Measurements from ENCODE around the gene CCNA2. TPM values are rescaled to one million over a fixed set of nuclear protein-coding genes. Genes with fewer than 3 reads are reported as not detected.

CCNA2 gene
- polyA plus RNA-seq, 1 experiment, result 18.6 TPM

DNA sequence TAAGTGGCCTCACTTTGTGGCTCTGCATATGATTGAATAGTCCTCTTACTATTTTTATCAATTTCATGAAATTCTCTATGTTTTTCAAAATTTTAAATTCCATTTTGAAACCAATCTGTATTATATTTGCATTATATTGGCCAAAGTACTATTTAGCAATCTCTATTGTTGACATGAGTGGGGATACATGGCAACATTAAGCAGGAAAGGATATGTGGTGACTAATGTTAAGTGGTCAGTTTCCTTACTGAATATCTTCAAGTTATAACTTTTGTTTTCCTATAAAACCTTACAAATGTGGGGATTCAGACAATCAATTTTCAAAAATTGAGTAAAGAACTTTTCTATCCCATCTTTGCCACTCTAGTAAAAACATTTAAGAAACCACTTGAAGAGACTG is 36.4 kb upstream of the CCNA2 start:
- no peak for DNase-seq (ENCODE audit: low read depth, low spot score)
- Histone ChIP-seq H3K9me3 (ENCODE audit: control insufficient read depth, insufficient read depth, low read length) (no peaks in the 10 kb centered on the region), H3K27me3 (ENCODE audit: control insufficient read depth, insufficient read depth, low read length) (no peaks in the 10 kb centered on the region), H3K4me3 (ENCODE audit: low read depth, low read length) (no peak overlapping the region), H3K27ac (ENCODE audit: low read depth, low read length) (no peak overlapping the region)
- TF ChIP-seq, protein P1, sequence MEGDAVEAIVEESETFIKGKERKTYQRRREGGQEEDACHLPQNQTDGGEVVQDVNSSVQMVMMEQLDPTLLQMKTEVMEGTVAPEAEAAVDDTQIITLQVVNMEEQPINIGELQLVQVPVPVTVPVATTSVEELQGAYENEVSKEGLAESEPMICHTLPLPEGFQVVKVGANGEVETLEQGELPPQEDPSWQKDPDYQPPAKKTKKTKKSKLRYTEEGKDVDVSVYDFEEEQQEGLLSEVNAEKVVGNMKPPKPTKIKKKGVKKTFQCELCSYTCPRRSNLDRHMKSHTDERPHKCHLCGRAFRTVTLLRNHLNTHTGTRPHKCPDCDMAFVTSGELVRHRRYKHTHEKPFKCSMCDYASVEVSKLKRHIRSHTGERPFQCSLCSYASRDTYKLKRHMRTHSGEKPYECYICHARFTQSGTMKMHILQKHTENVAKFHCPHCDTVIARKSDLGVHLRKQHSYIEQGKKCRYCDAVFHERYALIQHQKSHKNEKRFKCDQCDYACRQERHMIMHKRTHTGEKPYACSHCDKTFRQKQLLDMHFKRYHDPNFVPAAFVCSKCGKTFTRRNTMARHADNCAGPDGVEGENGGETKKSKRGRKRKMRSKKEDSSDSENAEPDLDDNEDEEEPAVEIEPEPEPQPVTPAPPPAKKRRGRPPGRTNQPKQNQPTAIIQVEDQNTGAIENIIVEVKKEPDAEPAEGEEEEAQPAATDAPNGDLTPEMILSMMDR (IDR thresholded peaks at IDR 0.05; ENCODE audit: low read depth, low read length), result no peak
- CTCF ChIA-PET, result interaction anchor here (0.8 kb wide), 1 partner anchor 41 kb away, joined by 3 read pairs; no protein-coding TSS in a partner anchor
- POLR2A ChIA-PET, result no interaction called here

DNA sequence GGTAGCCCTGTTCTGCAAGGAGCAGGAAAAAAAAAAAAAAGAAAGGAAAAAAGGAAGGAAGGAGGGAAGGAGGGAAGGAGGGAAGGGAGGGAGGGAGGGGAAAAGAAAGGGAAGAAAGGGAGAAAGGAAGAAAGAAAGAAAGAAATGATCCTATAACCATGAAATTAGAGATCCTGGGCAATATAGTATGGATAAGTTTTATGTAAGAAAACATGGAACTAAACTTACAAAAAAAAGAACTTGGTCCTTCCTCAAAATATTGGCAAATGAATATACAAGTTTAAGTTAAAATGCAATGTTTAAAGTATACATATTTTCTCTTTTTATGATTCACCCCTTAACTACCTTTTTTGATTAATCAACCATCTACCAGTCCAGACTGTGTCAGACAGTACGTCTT is 27.7 kb upstream of the CCNA2 start:
- ChIA-PET POLR2A (no interaction called here), CTCF (no interaction called here)
- DNase-seq (ENCODE audit: low read depth, low spot score), result no peak
- Histone ChIP-seq H3K9me3 (ENCODE audit: control insufficient read depth, insufficient read depth, low read length) (no peaks in the 10 kb centered on the region), H3K27me3 (ENCODE audit: control insufficient read depth, insufficient read depth, low read length) (no peaks in the 10 kb centered on the region), H3K4me3 (ENCODE audit: low read depth, low read length) (no peak overlapping the region), H3K27ac (ENCODE audit: low read depth, low read length) (no peak overlapping the region)
- TF ChIP-seq, protein P1 (IDR thresholded peaks at IDR 0.05; ENCODE audit: low read depth, low read length), result no peak

DNA sequence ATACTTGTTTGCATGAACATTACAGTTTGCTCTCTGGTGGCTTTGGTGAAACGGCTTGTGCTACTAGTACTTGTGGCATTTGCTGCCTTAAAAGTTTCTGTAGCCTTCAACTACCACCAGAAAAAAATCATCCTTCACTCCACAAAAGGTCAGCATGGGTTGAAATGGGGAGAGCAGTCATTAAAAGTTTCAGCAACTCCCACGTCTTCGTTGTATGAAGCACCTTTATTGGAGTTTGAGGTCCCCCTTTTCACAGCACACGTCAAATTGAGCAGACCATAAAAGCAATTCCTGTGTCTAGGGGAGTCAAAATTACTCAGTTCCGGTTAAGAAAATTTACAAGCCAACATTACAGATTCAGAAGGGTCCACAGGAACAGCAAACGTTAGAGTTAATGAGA is 23.0 kb upstream of the CCNA2 start:
- H3K9me3 ChIP-seq (ENCODE audit: control insufficient read depth, insufficient read depth, low read length), result no peaks in the 10 kb centered on the region
- TF ChIP-seq, protein P1 (IDR thresholded peaks at IDR 0.05; ENCODE audit: low read depth, low read length), result no peak
- ChIA-PET CTCF (no interaction called here), POLR2A (no interaction called here)
- no peaks in the 10 kb centered on the region for H3K27me3 ChIP-seq (ENCODE audit: control insufficient read depth, insufficient read depth, low read length)
- no peak overlapping the region for H3K27ac ChIP-seq (ENCODE audit: low read depth, low read length)
- DNase-seq (ENCODE audit: low read depth, low spot score), result no peak
- no peak overlapping the region for H3K4me3 ChIP-seq (ENCODE audit: low read depth, low read length)

DNA sequence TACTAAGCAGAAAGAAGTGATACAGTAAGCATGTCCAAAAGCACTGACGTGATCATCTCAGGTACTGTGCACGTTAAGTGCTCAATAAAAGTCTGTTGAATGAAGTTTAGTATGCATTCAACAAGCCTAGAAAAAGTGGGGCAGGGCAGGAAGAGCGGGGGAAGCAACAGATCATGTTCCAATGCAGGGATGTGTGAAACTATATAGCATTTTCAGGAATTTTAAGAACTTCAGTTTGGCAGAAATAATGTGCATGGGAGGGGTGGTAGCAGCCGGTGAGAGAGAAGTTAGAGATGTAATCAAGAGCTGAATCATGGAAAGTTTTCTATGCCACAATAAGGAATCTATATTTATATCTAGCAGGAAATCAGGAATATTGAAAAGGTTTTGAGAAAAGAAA is 19.2 kb upstream of the CCNA2 start:
- POLR2A ChIA-PET, result no interaction called here
- H3K9me3 ChIP-seq (ENCODE audit: control insufficient read depth, insufficient read depth, low read length), result no peaks in the 10 kb centered on the region
- H3K4me3 ChIP-seq (ENCODE audit: low read depth, low read length), result no peak overlapping the region
- DNase-seq (ENCODE audit: low read depth, low spot score), result no peak
- TF ChIP-seq, protein P1 (IDR thresholded peaks at IDR 0.05; ENCODE audit: low read depth, low read length), result no peak
- H3K27me3 ChIP-seq (ENCODE audit: control insufficient read depth, insufficient read depth, low read length), result no peaks in the 10 kb centered on the region
- CTCF ChIA-PET, result no interaction called here
- no peak overlapping the region for H3K27ac ChIP-seq (ENCODE audit: low read depth, low read length)

DNA sequence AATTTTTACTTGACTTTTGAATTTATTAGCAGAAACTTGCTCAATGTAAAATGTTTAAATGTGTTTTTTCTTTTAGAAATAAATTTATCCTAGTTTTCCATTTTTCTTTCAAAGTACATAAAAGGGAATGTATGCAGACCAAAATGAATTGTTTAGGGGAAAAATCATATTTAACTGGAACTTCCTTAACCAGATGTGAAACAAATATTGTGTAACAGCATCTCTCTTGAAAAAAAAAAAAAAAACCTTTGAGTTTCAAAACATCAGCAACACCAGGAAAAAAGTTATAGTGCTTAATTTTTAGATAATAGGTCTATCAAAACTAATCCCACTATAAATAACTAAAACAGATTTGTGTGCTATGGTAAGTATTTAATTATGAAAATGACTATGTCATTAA is 14.5 kb upstream of the CCNA2 start:
- Histone ChIP-seq H3K4me3 (ENCODE audit: low read depth, low read length) (no peak overlapping the region), H3K9me3 (ENCODE audit: control insufficient read depth, insufficient read depth, low read length) (no peaks in the 10 kb centered on the region), H3K27ac (ENCODE audit: low read depth, low read length) (no peak overlapping the region), H3K27me3 (ENCODE audit: control insufficient read depth, insufficient read depth, low read length) (no peaks in the 10 kb centered on the region)
- DNase-seq (ENCODE audit: low read depth, low spot score), result no peak
- POLR2A ChIA-PET, result no interaction called here
- TF ChIP-seq, protein P1 (IDR thresholded peaks at IDR 0.05; ENCODE audit: low read depth, low read length), result no peak
- CTCF ChIA-PET, result no interaction called here
